Measurements from ENCODE around the gene FZD4.
"Not testable (repeated sequence)": the region's sequence is repeated elsewhere in the genome, so short reads cannot be mapped to it uniquely, and the experiment has no call there.

The FZD4 gene

GRCh38 chr11:86978247-86978646, 23.1 kb upstream of the FZD4 start:
- DNase-seq = no peak
- no peaks in the 10 kb centered on the region for H3K4me1 ChIP-seq
- H3K27me3 ChIP-seq = no peaks in the 10 kb centered on the region; the same call in 1 of the 2 replicates
- no peak overlapping the region for H3K4me3 ChIP-seq (ENCODE audit: low read depth, low read length)
- no peaks in the 10 kb centered on the region for H3K36me3 ChIP-seq
- H3K9me3 ChIP-seq = no peaks in the 10 kb centered on the region
- no peak for TF ChIP-seq CTCF (IDR thresholded peaks at IDR 0.05; ENCODE audit: low read depth, low read length)

DNA sequence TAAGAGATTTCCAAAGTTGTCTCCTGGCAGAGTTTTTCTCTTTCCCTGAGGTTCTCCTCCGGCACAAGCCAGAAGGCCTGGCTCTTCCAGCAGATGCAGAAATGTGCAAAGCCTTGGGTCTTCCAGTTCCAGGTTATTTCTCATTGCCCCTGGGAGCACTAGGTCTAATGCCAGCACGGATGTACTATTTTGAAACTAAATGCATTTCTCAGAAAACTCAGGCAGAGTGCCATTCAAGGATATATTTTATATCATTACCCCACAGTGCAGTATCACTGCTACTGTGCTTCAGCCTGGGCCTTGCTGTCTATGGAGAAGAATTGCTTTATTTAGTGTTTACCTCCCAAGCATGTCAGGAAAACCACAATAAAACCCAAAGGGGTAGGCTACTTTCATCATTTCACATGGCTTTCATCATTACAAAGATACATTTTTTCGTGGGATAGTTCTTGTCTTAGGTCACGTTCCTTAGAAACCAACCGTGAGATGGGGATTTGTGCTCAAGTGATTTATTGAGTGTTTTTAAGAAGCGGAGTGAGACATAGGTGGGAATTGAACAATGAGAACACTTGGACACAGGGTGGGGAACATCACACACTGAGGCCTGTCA, 22.4 kb upstream of the FZD4 start:
- Histone ChIP-seq H3K4me1 (no peaks in the 10 kb centered on the region), H3K9me3 (no peaks in the 10 kb centered on the region), H3K4me3 (ENCODE audit: low read depth, low read length) (no peak overlapping the region), H3K36me3 (no peaks in the 10 kb centered on the region), H3K27me3 (no peaks in the 10 kb centered on the region; the same call in 1 of the 2 replicates)
- TF ChIP-seq CTCF (IDR thresholded peaks at IDR 0.05; ENCODE audit: low read depth, low read length) = no peak
- DNase-seq = no peak

DNA sequence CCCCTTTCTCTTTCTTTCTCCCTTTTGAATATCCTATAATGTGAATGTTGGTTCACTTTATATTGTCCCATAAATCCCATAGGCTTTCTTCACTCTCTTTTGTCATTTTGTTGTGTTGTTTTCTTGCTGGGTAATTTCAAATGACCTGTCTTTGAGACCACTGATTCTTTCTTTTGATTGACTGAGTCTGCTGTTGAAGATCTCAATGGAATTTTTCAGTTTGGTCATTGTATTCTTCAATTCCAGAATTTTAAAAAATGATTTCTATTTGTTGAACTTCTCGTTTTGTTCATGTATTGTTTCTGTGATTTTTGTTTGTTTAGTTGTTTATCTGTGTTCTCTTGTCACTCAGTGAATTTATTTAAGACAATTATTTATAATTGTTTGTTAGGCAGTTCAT, 17.5 kb upstream of the FZD4 start:
- H3K4me3 ChIP-seq (ENCODE audit: low read depth, low read length) = no peak overlapping the region
- TF ChIP-seq CTCF (IDR thresholded peaks at IDR 0.05; ENCODE audit: low read depth, low read length) = no peak
- no peaks in the 10 kb centered on the region; the same call in 1 of the 2 replicates for H3K27me3 ChIP-seq
- no peaks in the 10 kb centered on the region for H3K9me3 ChIP-seq
- no peaks in the 10 kb centered on the region for H3K36me3 ChIP-seq
- no peaks in the 10 kb centered on the region for H3K4me1 ChIP-seq
- DNase-seq = no peak

DNA sequence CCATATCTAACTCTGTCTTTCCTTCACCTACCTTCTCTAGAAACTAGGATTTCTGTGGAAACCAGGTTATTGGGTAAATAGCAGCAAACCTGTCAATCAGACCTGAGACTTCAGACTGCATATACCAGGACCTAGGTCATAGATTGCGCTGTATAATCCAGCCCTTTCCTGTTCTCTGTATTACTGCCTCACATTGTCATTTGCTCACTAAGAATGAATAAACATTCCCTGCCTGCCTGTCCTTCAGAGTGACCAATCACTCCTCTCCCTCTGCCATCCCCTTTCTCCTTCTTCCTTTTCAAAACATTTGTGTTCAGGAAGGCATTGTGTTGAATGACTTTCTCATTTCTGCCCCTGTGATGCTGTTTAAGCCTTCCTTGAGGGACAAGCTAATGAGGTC, 14.1 kb upstream of the FZD4 start:
- TF ChIP-seq CTCF (IDR thresholded peaks at IDR 0.05; ENCODE audit: low read depth, low read length) = no peak

DNA sequence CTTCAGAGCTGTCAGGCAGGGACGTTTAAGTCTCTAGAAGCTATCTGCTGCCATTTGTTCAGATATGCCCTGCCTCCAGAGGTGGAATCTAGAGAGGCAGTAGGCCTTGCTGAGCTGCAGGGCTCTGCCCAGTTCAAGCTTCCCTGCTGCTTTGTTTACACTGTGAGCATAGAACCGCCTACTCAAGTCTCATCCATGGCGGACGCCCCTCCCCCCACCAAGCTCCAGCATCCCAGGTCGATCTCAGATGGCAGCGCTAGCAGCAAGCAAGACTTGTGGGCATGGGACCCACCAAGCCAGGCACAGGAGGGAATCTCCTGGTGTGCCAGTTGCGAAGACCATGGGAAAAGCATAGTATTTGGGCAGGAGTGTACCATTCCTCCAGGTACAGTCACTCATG, 12.4 kb upstream of the FZD4 start:
- H3K9me3 ChIP-seq; H3K4me3 ChIP-seq (ENCODE audit: low read depth, low read length); H3K27me3 ChIP-seq; H3K4me1 ChIP-seq; H3K36me3 ChIP-seq; DNase-seq: not testable (repeated sequence)

More for the DNA sequence above, 14.1 kb upstream of the FZD4 start:
- no peaks in the 10 kb centered on the region for H3K4me1 ChIP-seq
- H3K36me3 ChIP-seq = no peaks in the 10 kb centered on the region
- H3K27me3 ChIP-seq = no peaks in the 10 kb centered on the region; the same call in 1 of the 2 replicates
- no peaks in the 10 kb centered on the region for H3K9me3 ChIP-seq
- no peak overlapping the region for H3K4me3 ChIP-seq (ENCODE audit: low read depth, low read length)
- no peak for DNase-seq

DNA sequence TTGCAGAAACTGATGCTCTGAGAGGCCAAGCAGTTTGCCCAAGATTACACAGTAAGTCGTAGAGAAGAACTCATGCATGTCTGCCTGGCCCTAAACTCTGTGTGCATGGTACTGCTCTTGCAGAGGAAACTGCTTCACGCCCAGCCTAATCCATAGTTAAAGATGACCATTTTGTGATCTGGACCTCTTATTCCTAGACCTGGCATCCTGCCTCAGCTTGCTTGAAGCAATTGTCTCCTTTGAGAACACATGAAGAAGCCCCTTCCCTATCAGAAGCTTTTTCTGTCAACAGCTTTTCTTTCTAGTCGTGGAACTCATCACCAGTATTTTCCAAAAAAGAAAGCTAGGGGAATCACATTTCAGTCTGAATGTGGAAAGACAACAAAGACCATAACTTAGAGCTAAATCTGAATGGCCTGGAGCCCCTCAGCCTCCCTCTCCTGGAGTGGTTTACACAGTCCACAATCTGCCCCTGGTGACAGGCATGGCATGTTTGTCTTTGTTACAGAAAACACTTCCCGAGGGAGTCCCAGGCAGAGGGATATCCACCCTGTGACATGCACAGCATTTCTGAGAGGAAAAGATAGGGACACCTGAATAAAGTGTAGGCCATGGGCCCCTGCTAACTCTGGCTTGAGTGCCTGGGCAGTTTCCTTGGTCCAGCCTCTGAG, 2.9 kb upstream of the FZD4 start:
- no peaks in the 10 kb centered on the region for H3K4me1 ChIP-seq
- H3K9me3 ChIP-seq = no peaks in the 10 kb centered on the region
- no peaks in the 10 kb centered on the region for H3K36me3 ChIP-seq
- no peak for TF ChIP-seq CTCF (IDR thresholded peaks at IDR 0.05; ENCODE audit: low read depth, low read length)
- no peak for DNase-seq
- no peak overlapping the region for H3K4me3 ChIP-seq (ENCODE audit: low read depth, low read length)
- H3K27me3 ChIP-seq = peaks cover 48% of the 10 kb centered on the region

Data from BE2C (cell line).